Mesothelial cell of epicardium (in vitro differentiated cells): ENCODE data around the gene KANSL1. TPM values are rescaled to one million over a fixed set of nuclear protein-coding genes. Genes with fewer than 3 reads are reported as not detected.

Experiments
- DNase-seq, 2 experiments: peaks; one replicate each; pipeline ENCODE4 v3.0.0; 2021; ENCODE audit warnings: low spot score in 2 of 2; ENCODE audit not compliant: unreplicated experiment in 2 of 2
- H3K27ac Mint-ChIP-seq: 2 replicates; pipeline ENCODE4 v1.8.0; 2021; ENCODE audit warnings: mixed read lengths
- H3K27me3 Mint-ChIP-seq: 2 replicates; pipeline ENCODE4 v1.8.0; 2021; ENCODE audit warnings: low read depth, mixed read lengths
- H3K36me3 Mint-ChIP-seq: 2 replicates; pipeline ENCODE4 v1.8.0; 2021; ENCODE audit warnings: mixed read lengths
- H3K4me1 Mint-ChIP-seq: 2 replicates; pipeline ENCODE4 v1.8.0; 2021; ENCODE audit warnings: mixed read lengths
- H3K4me3 Mint-ChIP-seq: 2 replicates; pipeline ENCODE4 v1.8.0; 2021; ENCODE audit warnings: mild to moderate bottlenecking, moderate library complexity, mixed read lengths
- H3K9me3 Mint-ChIP-seq: 2 replicates; pipeline ENCODE4 v1.8.0; 2021; ENCODE audit warnings: mixed read lengths
- total RNA-seq: library from RNA; stranded (reverse); gene quantifications from 3 replicates; pipeline ENCODE4 v1.2.1, GENCODE V29; 2021
- TF ChIP-seq, protein P1 (sequence below): fragments of 200-600 bp; sonication (generic); IDR thresholded peaks from one replicate; pipeline ENCODE4 v1.5.0; 2021; ENCODE audit warnings: antibody characterized with exemption; ENCODE audit not compliant: unreplicated experiment

Gene KANSL1
- total RNA-seq, 1 donor from 2014 or later, result 189 TPM

GRCh38 chr17:45989759-45990158, 203.5 kb downstream of the KANSL1 start:
- DNase-seq, result no peak
- no peaks in the 10 kb centered on the region for H3K9me3 Mint-ChIP-seq
- no peaks in the 10 kb centered on the region for H3K27me3 Mint-ChIP-seq
- H3K4me1 Mint-ChIP-seq, result peaks cover 6% of the 10 kb centered on the region
- TF ChIP-seq, protein P1, sequence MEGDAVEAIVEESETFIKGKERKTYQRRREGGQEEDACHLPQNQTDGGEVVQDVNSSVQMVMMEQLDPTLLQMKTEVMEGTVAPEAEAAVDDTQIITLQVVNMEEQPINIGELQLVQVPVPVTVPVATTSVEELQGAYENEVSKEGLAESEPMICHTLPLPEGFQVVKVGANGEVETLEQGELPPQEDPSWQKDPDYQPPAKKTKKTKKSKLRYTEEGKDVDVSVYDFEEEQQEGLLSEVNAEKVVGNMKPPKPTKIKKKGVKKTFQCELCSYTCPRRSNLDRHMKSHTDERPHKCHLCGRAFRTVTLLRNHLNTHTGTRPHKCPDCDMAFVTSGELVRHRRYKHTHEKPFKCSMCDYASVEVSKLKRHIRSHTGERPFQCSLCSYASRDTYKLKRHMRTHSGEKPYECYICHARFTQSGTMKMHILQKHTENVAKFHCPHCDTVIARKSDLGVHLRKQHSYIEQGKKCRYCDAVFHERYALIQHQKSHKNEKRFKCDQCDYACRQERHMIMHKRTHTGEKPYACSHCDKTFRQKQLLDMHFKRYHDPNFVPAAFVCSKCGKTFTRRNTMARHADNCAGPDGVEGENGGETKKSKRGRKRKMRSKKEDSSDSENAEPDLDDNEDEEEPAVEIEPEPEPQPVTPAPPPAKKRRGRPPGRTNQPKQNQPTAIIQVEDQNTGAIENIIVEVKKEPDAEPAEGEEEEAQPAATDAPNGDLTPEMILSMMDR, result no peak
- no peak overlapping the region for H3K4me3 Mint-ChIP-seq
- H3K27ac Mint-ChIP-seq, result no peak overlapping the region
- H3K36me3 Mint-ChIP-seq, result no peaks in the 10 kb centered on the region

GRCh38 chr17:45987706-45988105, 205.5 kb downstream of the KANSL1 start:
- TF ChIP-seq, protein P1, result no peak
- Mint-ChIP-seq H3K27me3 (no peaks in the 10 kb centered on the region), H3K27ac (no peak overlapping the region), H3K36me3 (no peaks in the 10 kb centered on the region), H3K4me1 (no peaks in the 10 kb centered on the region), H3K4me3 (no peak overlapping the region), H3K9me3 (no peaks in the 10 kb centered on the region)
- no peak for DNase-seq

DNA sequence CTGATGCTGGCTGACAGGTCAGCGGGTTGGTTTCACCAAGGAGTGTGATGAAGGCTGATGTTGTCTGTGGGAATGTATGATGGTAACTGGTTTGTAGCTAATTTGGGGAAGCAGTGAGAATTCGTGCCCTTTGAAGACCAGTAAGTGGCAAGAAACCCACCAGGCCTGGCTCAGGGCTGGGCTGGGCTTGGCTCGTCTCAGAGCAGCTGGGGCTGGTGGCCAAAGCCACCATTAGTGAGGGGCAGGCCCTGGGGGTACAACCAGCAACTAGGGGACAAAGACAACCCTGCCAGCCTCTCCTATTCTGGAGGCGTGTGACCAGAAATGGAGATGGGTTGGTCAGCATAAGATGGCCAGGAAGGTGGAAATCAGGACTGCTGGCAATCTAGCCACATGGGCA, 207.2 kb downstream of the KANSL1 start:
- no peak overlapping the region for H3K27ac Mint-ChIP-seq

GRCh38 chr17:45985447-45985846, 207.8 kb downstream of the KANSL1 start:
- H3K9me3 Mint-ChIP-seq, result no peaks in the 10 kb centered on the region
- H3K4me1 Mint-ChIP-seq, result no peaks in the 10 kb centered on the region
- DNase-seq, result no peak
- no peak overlapping the region for H3K27ac Mint-ChIP-seq
- TF ChIP-seq, protein P1, result no peak
- H3K27me3 Mint-ChIP-seq, result no peaks in the 10 kb centered on the region
- no peak overlapping the region for H3K4me3 Mint-ChIP-seq
- no peaks in the 10 kb centered on the region for H3K36me3 Mint-ChIP-seq

More for the DNA sequence above, 207.2 kb downstream of the KANSL1 start:
- H3K27me3 Mint-ChIP-seq, result no peaks in the 10 kb centered on the region
- no peak for DNase-seq
- TF ChIP-seq, protein P1, result no peak
- H3K9me3 Mint-ChIP-seq, result no peaks in the 10 kb centered on the region
- no peak overlapping the region for H3K4me3 Mint-ChIP-seq
- no peaks in the 10 kb centered on the region for H3K36me3 Mint-ChIP-seq
- H3K4me1 Mint-ChIP-seq, result no peaks in the 10 kb centered on the region

GRCh38 chr17:45984368-45984767, 208.9 kb downstream of the KANSL1 start:
- H3K36me3 Mint-ChIP-seq, result no peaks in the 10 kb centered on the region
- TF ChIP-seq, protein P1, result no peak
- no peaks in the 10 kb centered on the region for H3K9me3 Mint-ChIP-seq
- no peak overlapping the region for H3K4me3 Mint-ChIP-seq
- DNase-seq, result no peak
- no peak overlapping the region for H3K27ac Mint-ChIP-seq
- no peaks in the 10 kb centered on the region for H3K4me1 Mint-ChIP-seq
- H3K27me3 Mint-ChIP-seq, result no peaks in the 10 kb centered on the region
